ENCODE results near the gene FZR1.

Gene FZR1

GRCh38 chr19:3533563-3534216 is 27.6 kb downstream of the FZR1 start:
- no peak for DNase-seq

- DNase-seq, result no peak
Observed at GRCh38 chr19:3534375-3535234, 28.5 kb downstream of the FZR1 start.

- DNase-seq, result no peak
Observed at GRCh38 chr19:3535235-3535535, 29.1 kb downstream of the FZR1 start.

GRCh38 chr19:3535563-3535965 is 29.5 kb downstream of the FZR1 start:
- DNase-seq, result no peak

GRCh38 chr19:3535981-3536380 is 29.9 kb downstream of the FZR1 start:
- DNase-seq, result no peak

- no peak for DNase-seq
Observed at GRCh38 chr19:3536429-3537100, 30.5 kb downstream of the FZR1 start.

GRCh38 chr19:3537101-3537437 is 31.0 kb downstream of the FZR1 start:
- no peak for DNase-seq

- DNase-seq, result no peak
Observed at GRCh38 chr19:3537438-3538240, 31.5 kb downstream of the FZR1 start.

- DNase-seq, result no peak
Observed at GRCh38 chr19:3538258-3538929, 32.3 kb downstream of the FZR1 start.

GRCh38 chr19:3538965-3539755 is 33.0 kb downstream of the FZR1 start, which contains the start of gene TEKTIP1:
TSS of gene TEKTIP1 (plus strand) at chr19:3539174. CDS start at chr19:3539178, 4 bp downstream.
- DNase-seq, result no peak

GRCh38 chr19:3539756-3540118 is 33.6 kb downstream of the FZR1 start:
- no peak for DNase-seq

GRCh38 chr19:3543150-3544057 is 37.3 kb downstream of the FZR1 start:
- DNase-seq, result no peak

- no peak for DNase-seq
Observed at GRCh38 chr19:3544058-3544376, 37.9 kb downstream of the FZR1 start.

- DNase-seq, result no peak
Observed at GRCh38 chr19:3544742-3545668, 38.9 kb downstream of the FZR1 start.

GRCh38 chr19:3545669-3546034 is 39.5 kb downstream of the FZR1 start:
- no peak for DNase-seq

GRCh38 chr19:3546119-3546518 is 40.0 kb downstream of the FZR1 start:
- no peak for DNase-seq

- DNase-seq, result no peak
Observed at GRCh38 chr19:3547301-3547731, 41.2 kb downstream of the FZR1 start.

GRCh38 chr19:3547767-3548282 is 41.7 kb downstream of the FZR1 start:
- DNase-seq, result no peak

GRCh38 chr19:3548606-3549005 is 42.5 kb downstream of the FZR1 start:
- DNase-seq, result no peak

- no peak for DNase-seq
Observed at GRCh38 chr19:3549816-3550215, 43.7 kb downstream of the FZR1 start.

Data from NCI-H2029 (cell line).